B cell (primary cell): ENCODE results near the gene KLHL22. TPM values are rescaled to one million over a fixed set of nuclear protein-coding genes. Genes with fewer than 3 reads are reported as not detected.

Experiments used
- ATAC-seq: fragments of 200-7000 bp; cut with Tn5 transposase; one replicate; pipeline ENCODE4 v1.10.0; 2021; ENCODE audit warnings: low read depth, mild to moderate bottlenecking, moderate number of reproducible peaks, moderate library complexity
- CTCF ChIA-PET: fragments of 350-600 bp; sonication (Branson Sonifier 250); formaldehyde crosslinking; loops from one replicate; lab custom pipeline; 2021; ENCODE audit warnings: antibody characterized with exemption, inconsistent platforms; lab: Charles Lee
- POLR2A ChIA-PET: fragments of 350-600 bp; sonication (Branson Sonifier 250); formaldehyde crosslinking; loops from one replicate; lab custom pipeline; 2021; ENCODE audit warnings: antibody characterized with exemption; lab: Charles Lee
- DNase-seq: peaks from one replicate; pipeline ENCODE4 v3.0.0; 2013
- H2AFZ ChIP-seq: 2 replicates; pipeline ENCODE4 v1.6.1; 2012; ENCODE audit warnings: mild to moderate bottlenecking, low read depth, low read length; ENCODE audit not compliant: insufficient read depth, poor library complexity, severe bottlenecking
- H3K27ac ChIP-seq, 2 donors: 1 replicate in 1 of 2; 2 replicates in 1 of 2; pipeline ENCODE4 v1.5.1; 2012 to 2013; ENCODE audit warnings: low read length in 2 of 2, mild to moderate bottlenecking in 2 of 2, moderate library complexity in 1 of 2
- H3K27me3 ChIP-seq, 4 experiments: fragments of 200-600 bp in 1 of 4; sonication (generic) in 1 of 4; replicated peaks in 1 of 4; 1 replicate in 2 of 4; 2 replicates in 2 of 4; pipeline versions ENCODE4 v1.6.1 to v1.7.0; 2013 to 2016; ENCODE audit warnings: low read length in 3 of 4, mild to moderate bottlenecking in 2 of 4, mixed read lengths in 1 of 4, moderate library complexity in 1 of 4; ENCODE audit not compliant: insufficient read depth in 4 of 4, control insufficient read depth in 3 of 4; ENCODE audit errors: control extremely low read depth in 1 of 4
- H3K36me3 ChIP-seq, 2 experiments: replicated peaks in 1 of 2; 1 replicate in 1 of 2; 2 replicates in 1 of 2; pipeline versions ENCODE4 v1.6.1 to v1.7.1; 2013; ENCODE audit warnings: low read length in 1 of 2; ENCODE audit not compliant: insufficient read depth in 2 of 2, control insufficient read depth in 1 of 2; ENCODE audit errors: control extremely low read depth in 1 of 2, extremely low read depth in 1 of 2
- H3K4me1 ChIP-seq, 2 donors: fragments of 200-600 bp in 1 of 2; sonication (generic) in 1 of 2; 1 replicate in 1 of 2; 2 replicates in 1 of 2; pipeline versions ENCODE4 v1.5.1 to v1.6.1; 2013 to 2017; ENCODE audit warnings: low read length in 2 of 2; ENCODE audit not compliant: control insufficient read depth in 2 of 2, insufficient read depth in 2 of 2
- H3K4me2 ChIP-seq: replicated peaks from 2 replicates; pipeline ENCODE3; 2012; ENCODE audit warnings: mild to moderate bottlenecking, low read depth, low read length; ENCODE audit not compliant: poor library complexity, severe bottlenecking
- H3K4me3 ChIP-seq, 5 experiments: fragments of 200-600 bp in 1 of 5; sonication (generic) in 1 of 5; 1 replicate in 3 of 5; 2 replicates in 2 of 5; pipeline versions ENCODE4 v1.5.1 to v1.7.0; 2011 to 2016; ENCODE audit warnings: low read length in 4 of 5, mild to moderate bottlenecking in 4 of 5, low read depth in 2 of 5, control low read depth in 1 of 5, moderate library complexity in 1 of 5; ENCODE audit not compliant: insufficient read depth in 1 of 5; ENCODE audit errors: control extremely low read depth in 1 of 5, extremely low read depth in 1 of 5
- H3K79me2 ChIP-seq: fragments of 200-600 bp; sonication (generic); one replicate; pipeline ENCODE4 v1.6.0; 2016; ENCODE audit warnings: low read length; ENCODE audit not compliant: control insufficient read depth, insufficient read depth
- H3K9ac ChIP-seq: fragments of 200-600 bp; sonication (generic); 2 replicates; pipeline ENCODE4 v1.6.1; 2017; ENCODE audit warnings: mild to moderate bottlenecking, low read length, moderate library complexity
- H3K9me3 ChIP-seq, 3 donors: one replicate each; pipeline versions ENCODE4 v1.6.1 to v1.7.1; 2013; ENCODE audit warnings: low read length in 2 of 3; ENCODE audit not compliant: control insufficient read depth in 2 of 3, insufficient read depth in 1 of 3; ENCODE audit errors: control extremely low read depth in 1 of 3
- H4K20me1 ChIP-seq: 2 replicates; pipeline ENCODE4 v1.6.0; 2012; ENCODE audit warnings: mild to moderate bottlenecking, low read length; ENCODE audit not compliant: insufficient read depth, control insufficient read depth, poor library complexity, severe bottlenecking
- H3K27ac Mint-ChIP-seq: one replicate; pipeline ENCODE4 v1.8.0; 2021; ENCODE audit warnings: mixed read lengths
- H3K27me3 Mint-ChIP-seq: one replicate; pipeline ENCODE4 v1.8.0; 2021; ENCODE audit warnings: mixed read lengths
- H3K4me1 Mint-ChIP-seq: one replicate; pipeline ENCODE4 v1.8.0; 2021; ENCODE audit warnings: mixed read lengths
- H3K4me3 Mint-ChIP-seq: one replicate; pipeline ENCODE4 v1.8.0; 2021; ENCODE audit warnings: mixed read lengths
- H3K9me3 Mint-ChIP-seq: one replicate; pipeline ENCODE4 v1.8.0; 2022; ENCODE audit warnings: mixed read lengths; ENCODE audit not compliant: insufficient read depth
- EZH2 ChIP-seq: IDR thresholded peaks from 2 replicates; pipeline ENCODE4 v1.6.1; 2012; ENCODE audit warnings: borderline replicate concordance, low read depth, mild to moderate bottlenecking, moderate library complexity, low read length; ENCODE audit not compliant: insufficient read depth, poor library complexity, severe bottlenecking
- WGBS: methylation state at CpG from one replicate; pipeline ENCODE4 v1.1.5; 2013; ENCODE audit warnings: missing lambda C conversion rate; ENCODE audit not compliant: insufficient coverage; 5-methylcytosine and 5-hydroxymethylcytosine counted together
- intact Hi-C: fragments of 100-400 bp; cut with micrococcal nuclease; formaldehyde crosslinking; loops from one replicate; pipeline ENCODE4 v1.10.0; 2022
- polyA plus RNA-seq: library from polyadenylated mRNA; depleted of rRNA; stranded (reverse); fragments of >200 nt; gene quantifications from 2 replicates; pipeline ENCODE4 v1.2.3, GENCODE V29; 2012
- total RNA-seq, 2 donors: library from RNA; stranded (reverse); fragments of 120-200 nt in 1 of 2; gene quantifications; 1 replicate in 1 of 2; 2 replicates in 1 of 2; pipeline versions ENCODE4 v1.2.3 to v1.2.4, GENCODE V29; 2013 to 2022
- TF ChIP-seq, protein P1 (sequence below): fragments of 200-600 bp; IDR thresholded peaks from one replicate; pipeline ENCODE4 v1.8.0; 2022; ENCODE audit warnings: antibody characterized with exemption, mild to moderate bottlenecking

Gene KLHL22
- total and polyA plus RNA-seq, 2 donors (not counting 1 experiment from before 2014, with no cell fraction given) = 37.0 to 45.6 TPM

DNA sequence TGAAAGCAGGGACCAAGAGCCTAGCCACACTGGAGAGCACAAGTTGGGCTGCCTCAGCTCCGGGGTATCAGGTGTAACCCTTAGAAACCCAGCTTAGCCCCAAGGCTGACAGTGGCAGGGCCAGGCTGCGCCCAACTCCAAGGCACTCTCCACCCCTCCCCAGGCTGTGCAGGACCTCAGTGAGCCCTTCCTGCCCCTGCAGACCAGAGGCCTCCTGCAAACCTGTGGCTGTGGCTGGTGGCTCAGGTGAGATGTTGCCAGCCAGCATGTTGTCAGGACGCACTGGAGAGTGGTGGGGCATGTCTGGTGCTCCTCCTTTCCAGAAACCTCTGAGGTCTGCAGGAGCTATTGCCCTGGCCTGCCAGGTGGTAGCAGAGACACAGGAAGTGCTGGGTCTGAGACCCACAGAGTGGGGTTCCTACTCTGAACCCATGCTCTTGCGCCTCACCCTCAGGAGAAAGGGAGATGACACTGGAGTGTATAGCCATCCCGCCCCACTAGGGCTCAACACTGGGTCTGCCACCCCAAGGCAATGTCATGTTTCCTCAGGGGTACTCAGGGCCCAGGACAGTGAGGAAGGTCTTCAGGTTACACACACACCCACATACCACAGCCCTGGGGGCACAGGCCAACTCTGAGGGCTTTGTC is 55.5 kb downstream of the KLHL22 start:
- Histone ChIP-seq H4K20me1 (peaks cover 19% of the 10 kb centered on the region), H3K9me3 (peaks cover 0 to 17% (median 0%) of the 10 kb centered on the region in 3 donors), H3K36me3 (peaks cover 0 to 20% of the 10 kb centered on the region in 2 experiments), H3K9ac (no peak overlapping the region), H2AFZ (no peak overlapping the region), H3K4me2 (no peak overlapping the region), H3K79me2 (no peaks in the 10 kb centered on the region), H3K4me1 (peaks cover 19 to 27% of the 10 kb centered on the region in 2 donors), H3K27ac (no peak overlapping the region), H3K4me3 (no peak overlapping the region), H3K27me3 (peaks cover 0 to 37% (median 23%) of the 10 kb centered on the region in 4 experiments)
- peaks cover 21% of the 10 kb centered on the region for H3K27me3 Mint-ChIP-seq
- H3K27ac Mint-ChIP-seq = no peak overlapping the region
- no peak overlapping the region for H3K4me3 Mint-ChIP-seq
- POLR2A ChIA-PET = no interaction called here
- CTCF ChIA-PET = interaction anchor here (1.8 kb wide), 1 partner anchor 22 kb away, joined by 7 read pairs; no protein-coding TSS in a partner anchor
- WGBS = 98% methylated on average over 5 of the region's 5 CpGs
- no peaks in the 10 kb centered on the region for H3K9me3 Mint-ChIP-seq
- intact Hi-C loops = no loop called here
- TF ChIP-seq, protein P1, sequence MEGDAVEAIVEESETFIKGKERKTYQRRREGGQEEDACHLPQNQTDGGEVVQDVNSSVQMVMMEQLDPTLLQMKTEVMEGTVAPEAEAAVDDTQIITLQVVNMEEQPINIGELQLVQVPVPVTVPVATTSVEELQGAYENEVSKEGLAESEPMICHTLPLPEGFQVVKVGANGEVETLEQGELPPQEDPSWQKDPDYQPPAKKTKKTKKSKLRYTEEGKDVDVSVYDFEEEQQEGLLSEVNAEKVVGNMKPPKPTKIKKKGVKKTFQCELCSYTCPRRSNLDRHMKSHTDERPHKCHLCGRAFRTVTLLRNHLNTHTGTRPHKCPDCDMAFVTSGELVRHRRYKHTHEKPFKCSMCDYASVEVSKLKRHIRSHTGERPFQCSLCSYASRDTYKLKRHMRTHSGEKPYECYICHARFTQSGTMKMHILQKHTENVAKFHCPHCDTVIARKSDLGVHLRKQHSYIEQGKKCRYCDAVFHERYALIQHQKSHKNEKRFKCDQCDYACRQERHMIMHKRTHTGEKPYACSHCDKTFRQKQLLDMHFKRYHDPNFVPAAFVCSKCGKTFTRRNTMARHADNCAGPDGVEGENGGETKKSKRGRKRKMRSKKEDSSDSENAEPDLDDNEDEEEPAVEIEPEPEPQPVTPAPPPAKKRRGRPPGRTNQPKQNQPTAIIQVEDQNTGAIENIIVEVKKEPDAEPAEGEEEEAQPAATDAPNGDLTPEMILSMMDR = no peak
- no peak for TF ChIP-seq EZH2
- ATAC-seq (no peak), DNase-seq (no peak)
- H3K4me1 Mint-ChIP-seq = peaks cover 22% of the 10 kb centered on the region

- peaks cover 0 to 43% (median 25%) of the 10 kb centered on the region in 4 experiments for H3K27me3 ChIP-seq
- H3K4me2 ChIP-seq = no peak overlapping the region
- H3K36me3 ChIP-seq = peaks cover 0 to 16% of the 10 kb centered on the region in 2 experiments
- H3K9me3 ChIP-seq = peaks cover 0 to 17% (median 0%) of the 10 kb centered on the region in 3 donors
- H3K9ac ChIP-seq = no peak overlapping the region
- 92% methylated on average over 2 of the region's 4 CpGs for WGBS
- DNase-seq = no peak
- Mint-ChIP-seq H3K9me3 (no peaks in the 10 kb centered on the region), H3K27me3 (peaks cover 26% of the 10 kb centered on the region), H3K4me3 (peak overlapping the region; percentile 3), H3K27ac (no peak overlapping the region), H3K4me1 (peaks cover 22% of the 10 kb centered on the region)
- no peak overlapping the region for H3K27ac ChIP-seq
- H3K4me3 ChIP-seq = no peak overlapping the region
- no peak for ATAC-seq
- H2AFZ ChIP-seq = no peak overlapping the region
- TF ChIP-seq, protein P1 = no peak
- TF ChIP-seq EZH2 = no peak
- ChIA-PET POLR2A (no interaction called here), CTCF (no interaction called here)
- no peaks in the 10 kb centered on the region for H3K79me2 ChIP-seq
- peaks cover 19% of the 10 kb centered on the region for H4K20me1 ChIP-seq
- H3K4me1 ChIP-seq = peaks cover 19 to 27% of the 10 kb centered on the region in 2 donors
- intact Hi-C loops = no loop called here
Measured at GRCh38 chr22:20439556-20439927, 56.1 kb downstream of the KLHL22 start.
